Measurements from ENCODE around the gene TEX14. TPM values are rescaled to one million over a fixed set of nuclear protein-coding genes. Genes with fewer than 3 reads are reported as not detected.
"Not testable (repeated sequence)": the region's sequence is repeated elsewhere in the genome, so short reads cannot be mapped to it uniquely, and the experiment has no call there.

The TEX14 gene
- total RNA-seq, 1 donor from 2014 or later = not detected

- Histone ChIP-seq H3K4me1 (peaks cover 4 to 8% of the 10 kb centered on the region in 2 donors), H3K27ac (no peak overlapping the region), H3K36me3 (peaks cover under 1 to 2% of the 10 kb centered on the region in 2 donors), H3K4me3 (no peak overlapping the region), H3K27me3 (no peaks in the 10 kb centered on the region), H3K9me3 (no peaks in the 10 kb centered on the region)
- intact Hi-C loops (cut with DNase I) = no loop called here
- TF ChIP-seq CTCF (IDR thresholded peaks at IDR 0.05) = no peak
- DNase-seq (ENCODE audit: low spot score in 2 of 2) = no peak
Measured at GRCh38 chr17:58694826-58695225, 3.0 kb upstream of the TEX14 start.

DNA sequence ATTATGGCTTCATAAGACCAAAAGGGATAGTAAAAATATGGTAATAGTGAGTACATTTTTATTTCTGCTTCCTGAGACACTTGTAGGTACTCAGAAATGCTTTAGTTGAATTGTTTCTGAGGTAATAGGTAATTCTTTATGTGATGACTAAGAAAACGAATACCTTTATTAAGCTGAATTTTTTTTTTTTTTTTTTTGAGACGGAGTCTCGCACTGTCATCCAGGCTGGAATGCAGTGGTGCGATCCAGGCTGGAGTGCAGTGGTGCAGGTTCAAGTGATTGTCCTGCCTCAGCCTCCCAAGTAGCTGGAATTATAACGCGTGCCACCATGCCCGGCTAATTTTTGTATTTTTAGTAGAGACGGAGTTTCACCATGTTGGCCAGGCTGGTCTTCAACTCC lies 2.5 kb upstream of the TEX14 start:
- intact Hi-C loops (cut with DNase I) = no loop called here

GRCh38 chr17:58693751-58694150 lies 1.9 kb upstream of the TEX14 start:
- Histone ChIP-seq H3K27ac (peak overlapping the region in 1 of 2 donors; percentile 84), H3K36me3 (no peaks in the 10 kb centered on the region), H3K9me3 (no peaks in the 10 kb centered on the region), H3K4me3 (no peak overlapping the region), H3K4me1 (peaks cover 4 to 8% of the 10 kb centered on the region in 2 donors), H3K27me3 (no peaks in the 10 kb centered on the region)
- TF ChIP-seq CTCF (IDR thresholded peaks at IDR 0.05) = no peak
- no peak for DNase-seq (ENCODE audit: low spot score in 2 of 2)
- intact Hi-C loops (cut with DNase I) = loop anchor here (2.0 kb wide), 2 partner anchors 61 to 177 kb away; no protein-coding TSS in a partner anchor

More for the DNA sequence above, 2.5 kb upstream of the TEX14 start:
- no peak for TF ChIP-seq CTCF (IDR thresholded peaks at IDR 0.05)
- Histone ChIP-seq H3K4me1 (peaks cover 4 to 8% of the 10 kb centered on the region in 2 donors), H3K27me3 (no peaks in the 10 kb centered on the region), H3K4me3 (no peak overlapping the region), H3K36me3 (no peaks in the 10 kb centered on the region), H3K9me3 (no peaks in the 10 kb centered on the region), H3K27ac (no peak overlapping the region)
- no peak for DNase-seq (ENCODE audit: low spot score in 2 of 2)

- no peak for DNase-seq (ENCODE audit: low spot score in 2 of 2)
- no peaks in the 10 kb centered on the region for H3K9me3 ChIP-seq
- intact Hi-C loops (cut with DNase I) = loop anchor here (2.0 kb wide), 2 partner anchors 60 to 176 kb away; no protein-coding TSS in a partner anchor
- no peak for TF ChIP-seq CTCF (IDR thresholded peaks at IDR 0.05)
- peak overlapping the region; percentile 60 to 73 for H3K4me3 ChIP-seq
- H3K36me3 ChIP-seq = no peaks in the 10 kb centered on the region
- H3K27ac ChIP-seq = peak overlapping the region; percentile 73 to 84
- H3K4me1 ChIP-seq = peaks cover 4 to 8% of the 10 kb centered on the region in 2 donors
- no peaks in the 10 kb centered on the region for H3K27me3 ChIP-seq
Measured at GRCh38 chr17:58693208-58693607, 1.4 kb upstream of the TEX14 start.

DNA sequence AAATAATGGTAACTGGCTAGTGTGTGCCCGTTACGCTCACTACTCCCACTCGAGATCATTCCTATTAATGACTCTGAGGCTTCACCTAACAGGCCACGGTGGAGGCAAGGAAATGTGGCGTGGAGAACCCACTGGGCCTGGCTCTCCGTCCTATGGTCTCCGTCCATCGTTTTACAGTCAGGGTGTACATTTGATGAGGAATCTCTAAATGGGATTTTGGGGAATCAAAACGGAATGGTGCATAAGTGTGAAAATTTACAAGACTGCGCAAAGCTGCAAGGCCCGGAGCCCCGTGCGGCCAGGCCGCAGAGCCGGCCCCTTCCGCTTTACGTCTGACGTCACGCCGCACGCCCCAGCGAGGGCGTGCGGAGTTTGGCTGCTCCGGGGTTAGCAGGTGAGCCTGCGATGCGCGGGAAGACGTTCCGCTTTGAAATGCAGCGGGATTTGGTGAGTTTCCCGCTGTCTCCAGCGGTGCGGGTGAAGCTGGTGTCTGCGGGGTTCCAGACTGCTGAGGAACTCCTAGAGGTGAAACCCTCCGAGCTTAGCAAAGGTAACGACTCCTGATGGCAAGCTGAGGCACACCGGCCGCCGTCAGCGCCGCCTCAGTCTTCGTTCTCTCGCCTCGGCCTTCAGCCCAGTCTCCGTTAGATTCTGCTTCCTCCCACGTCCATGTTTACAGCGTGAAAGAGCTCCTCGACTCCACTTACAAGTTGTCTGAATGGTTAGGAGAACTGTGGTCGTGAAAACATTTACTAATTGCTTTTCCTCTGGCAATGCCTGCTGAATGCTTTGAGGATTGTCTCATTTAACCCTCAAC lies 602 bp upstream of the TEX14 start, which contains the start of gene RAD51C:
Gene RAD51C, plus strand, starts transcription at position 364 of the 817 bp plus-strand sequence. Its CDS starts 42 bp downstream, at position 406.
- TF ChIP-seq CTCF (IDR thresholded peaks at IDR 0.05) = no peak
- Histone ChIP-seq H3K27ac (peak within 1 kb of the TSS; percentile 73 to 84), H3K27me3 (no peaks in the 10 kb centered on the region), H3K9me3 (no peaks in the 10 kb centered on the region), H3K4me3 (peak within 1 kb of the TSS; percentile 60 to 73), H3K4me1 (peaks cover 4 to 8% of the 10 kb centered on the region in 2 donors), H3K36me3 (no peaks in the 10 kb centered on the region)
- DNase-seq (ENCODE audit: low spot score in 2 of 2) = peak; percentile 11 to 86
- intact Hi-C loops (cut with DNase I) = loop anchor here (2.0 kb wide), 2 partner anchors 60 to 176 kb away; no protein-coding TSS in a partner anchor

DNA sequence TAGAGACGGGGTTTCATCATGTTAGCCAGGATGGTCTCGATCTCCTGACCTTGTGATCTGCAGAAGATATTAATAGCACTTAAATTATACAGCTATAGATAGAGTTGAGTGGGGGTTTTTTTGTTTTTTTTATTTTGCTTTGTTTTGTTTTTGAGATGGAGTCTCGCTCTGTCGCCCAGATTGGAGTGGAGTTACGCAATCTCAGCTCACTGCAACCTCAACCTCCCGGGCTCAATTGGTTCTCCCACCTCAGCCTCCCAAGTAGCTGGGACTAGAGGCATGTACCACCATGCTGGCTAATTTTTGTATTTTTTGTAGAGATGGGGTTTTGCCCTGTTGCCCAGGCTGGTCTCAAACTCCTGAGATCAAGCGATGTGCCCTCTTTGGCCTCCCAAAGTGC lies 1.8 kb downstream of the TEX14 start:
- H3K27ac ChIP-seq; DNase-seq (ENCODE audit: low spot score in 2 of 2); H3K36me3 ChIP-seq; H3K9me3 ChIP-seq; intact Hi-C loops (cut with DNase I); H3K4me3 ChIP-seq; H3K4me1 ChIP-seq; H3K27me3 ChIP-seq: not testable (repeated sequence)

All from ascending aorta (tissue), 2 donors.